MM.1S (cell line): ENCODE measurements around the gene CNTN5.

Source experiments
- EZH2 ChIP-seq: fragments of 300-600 bp; sonication (generic); optimal IDR thresholded peaks from 2 replicates; pipeline ENCODE3; 2017; ENCODE audit warnings: low read depth, mild to moderate bottlenecking, antibody characterized with exemption, low read length, mixed read lengths
- EZH2phosphoT487 ChIP-seq: fragments of 300-600 bp; sonication (generic); IDR thresholded peaks from 2 replicates; pipeline ENCODE4 v1.6.1; 2018; ENCODE audit warnings: antibody characterized with exemption, low read length
- TF ChIP-seq, protein P1 (sequence below): fragments of 300-600 bp; sonication (generic); IDR thresholded peaks from 2 replicates; pipeline ENCODE4 v1.5.1; 2016; ENCODE audit warnings: antibody characterized with exemption, low read length, mixed read lengths

DNA sequence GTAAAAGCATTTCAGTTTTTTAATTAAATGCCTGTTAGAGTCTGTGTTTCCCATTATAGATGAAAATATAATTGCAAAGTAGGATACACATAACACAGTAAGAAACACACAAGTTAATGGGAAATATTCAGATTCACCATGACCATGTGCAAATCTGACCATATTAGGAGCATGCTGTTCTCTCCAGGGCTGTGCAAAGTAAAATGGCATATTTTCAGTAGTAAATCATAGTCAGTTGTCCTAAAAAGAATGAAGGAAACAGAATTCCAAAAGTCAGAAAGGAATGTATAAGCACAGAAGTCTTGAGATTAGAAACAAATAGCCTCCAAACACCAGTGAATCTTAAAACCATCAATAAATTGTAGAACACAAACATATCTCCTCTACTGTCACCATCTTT lies 44.4 kb downstream of the CNTN5 start:
- TF ChIP-seq, protein P1, sequence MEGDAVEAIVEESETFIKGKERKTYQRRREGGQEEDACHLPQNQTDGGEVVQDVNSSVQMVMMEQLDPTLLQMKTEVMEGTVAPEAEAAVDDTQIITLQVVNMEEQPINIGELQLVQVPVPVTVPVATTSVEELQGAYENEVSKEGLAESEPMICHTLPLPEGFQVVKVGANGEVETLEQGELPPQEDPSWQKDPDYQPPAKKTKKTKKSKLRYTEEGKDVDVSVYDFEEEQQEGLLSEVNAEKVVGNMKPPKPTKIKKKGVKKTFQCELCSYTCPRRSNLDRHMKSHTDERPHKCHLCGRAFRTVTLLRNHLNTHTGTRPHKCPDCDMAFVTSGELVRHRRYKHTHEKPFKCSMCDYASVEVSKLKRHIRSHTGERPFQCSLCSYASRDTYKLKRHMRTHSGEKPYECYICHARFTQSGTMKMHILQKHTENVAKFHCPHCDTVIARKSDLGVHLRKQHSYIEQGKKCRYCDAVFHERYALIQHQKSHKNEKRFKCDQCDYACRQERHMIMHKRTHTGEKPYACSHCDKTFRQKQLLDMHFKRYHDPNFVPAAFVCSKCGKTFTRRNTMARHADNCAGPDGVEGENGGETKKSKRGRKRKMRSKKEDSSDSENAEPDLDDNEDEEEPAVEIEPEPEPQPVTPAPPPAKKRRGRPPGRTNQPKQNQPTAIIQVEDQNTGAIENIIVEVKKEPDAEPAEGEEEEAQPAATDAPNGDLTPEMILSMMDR = no peak
- TF ChIP-seq EZH2 = no peak
- no peak for TF ChIP-seq EZH2phosphoT487
